HepG2 (cell line): Measurements from ENCODE around the gene EPS8L1. TPM values are rescaled to one million over a fixed set of nuclear protein-coding genes. Genes with fewer than 3 reads are reported as not detected.

Experiments used
- ATAC-seq: fragments of 200-7000 bp; cut with Tn5 transposase; 3 replicates; pipeline ENCODE4 v1.9.1; 2020; ENCODE audit warnings: mild to moderate bottlenecking, moderate library complexity
- BruUV-seq: library from RNA; stranded (reverse); fragments of 400-500 nt; replicated peaks from 2 replicates; lab custom pipeline; 2021; lab: Mats Ljungman, UMichigan
- CTCF ChIA-PET: fragments of 300-600 bp; formaldehyde crosslinking; extraction: SDS; loops from one replicate; lab custom pipeline; 2021; ENCODE audit warnings: low total read pairs, inconsistent platforms, low intra/inter-chr PET ratio; lab: Yijun Ruan, JAX
- POLR2A ChIA-PET: fragments of 350-600 bp; sonication (Branson Sonifier 250); formaldehyde crosslinking; loops from one replicate; lab custom pipeline; 2020; ENCODE audit warnings: antibody characterized with exemption, inconsistent platforms; lab: Yijun Ruan, JAX
- DNase-seq: peaks from one replicate; pipeline ENCODE4 v3.0.0-alpha.2; 2015; ENCODE audit warnings: low spot score
- FAIRE-seq: peaks from 3 replicates; lab custom pipeline; 2011; peaks lifted over from hg19 to GRCh38; lab: Jason Lieb, UNC
- H2AFZ ChIP-seq: one replicate; pipeline ENCODE4 v1.6.1; 2011; ENCODE audit warnings: low read length, inconsistent platforms
- H3K27ac ChIP-seq: fragments of 300-600 bp; 3 replicates; pipeline ENCODE4 v1.8.0; 2011; ENCODE audit warnings: mixed run types, mild to moderate bottlenecking, mixed read lengths, low read length, inconsistent platforms; ENCODE audit not compliant: insufficient read depth; ENCODE audit errors: extremely low read length
- H3K27me3 ChIP-seq, 2 experiments: fragments of 200-600 bp in 1 of 2; 2 replicates in 1 of 2; 3 replicates in 1 of 2; pipeline versions ENCODE4 v1.6.0 to v1.8.0; 2011; ENCODE audit warnings: low read length in 2 of 2, mild to moderate bottlenecking in 2 of 2, moderate library complexity in 2 of 2, inconsistent platforms in 1 of 2; ENCODE audit not compliant: insufficient read depth in 2 of 2, control insufficient read depth in 1 of 2
- H3K36me3 ChIP-seq, 2 experiments: fragments of 200-600 bp in 1 of 2; replicated peaks in 1 of 2; 2 replicates in 1 of 2; 3 replicates in 1 of 2; pipeline versions ENCODE4 v1.5.1 to v1.8.0; 2011; ENCODE audit warnings: low read length in 2 of 2, inconsistent platforms in 1 of 2; ENCODE audit not compliant: insufficient read depth in 2 of 2, control insufficient read depth in 1 of 2
- H3K4me1 ChIP-seq: 2 replicates; pipeline ENCODE4 v1.5.1; 2012; ENCODE audit warnings: low read length, inconsistent platforms; ENCODE audit not compliant: insufficient read depth
- H3K4me2 ChIP-seq: 2 replicates; pipeline ENCODE4 v1.6.0; 2011; ENCODE audit warnings: low read depth, low read length, inconsistent platforms
- H3K4me3 ChIP-seq, 3 experiments: fragments of 200-600 bp in 1 of 3; sonication (generic), shearing (Covaris generic) in 1 of 3; replicated peaks in 1 of 3; 2 replicates each; pipeline ENCODE4 v1.5.1; 2011 to 2016; ENCODE audit warnings: low read length in 3 of 3, inconsistent platforms in 2 of 3, low read depth in 2 of 3, mild to moderate bottlenecking in 2 of 3, control low read depth in 1 of 3, mixed read lengths in 1 of 3; ENCODE audit not compliant: insufficient read depth in 1 of 3
- H3K79me2 ChIP-seq: one replicate; pipeline ENCODE4 v1.6.1; 2011; ENCODE audit warnings: low read length, inconsistent platforms; ENCODE audit not compliant: insufficient read depth
- H3K9ac ChIP-seq: 2 replicates; pipeline ENCODE4 v1.6.0; 2011; ENCODE audit warnings: mild to moderate bottlenecking, low read depth, low read length, inconsistent platforms; ENCODE audit not compliant: insufficient read depth
- H3K9me3 ChIP-seq: 2 replicates; pipeline ENCODE4 v1.5.1; 2012; ENCODE audit warnings: mild to moderate bottlenecking, low read length
- H4K20me1 ChIP-seq: 2 replicates; pipeline ENCODE4 v1.6.0; 2011; ENCODE audit warnings: inconsistent platforms, mild to moderate bottlenecking, low read length, moderate library complexity; ENCODE audit not compliant: insufficient read depth
- CBX2 ChIP-seq, 2 experiments: fragments of 200-600 bp in 1 of 2; sonication (generic); formaldehyde crosslinking in 1 of 2; IDR thresholded peaks; 2 replicates each; pipeline versions ENCODE4 v1.7.0 to v1.8.1; 2018 to 2022; ENCODE audit warnings: low read depth in 2 of 2, low read length in 1 of 2, mild to moderate bottlenecking in 1 of 2, missing genetic modification reagents in 1 of 2
- CC2D1A ChIP-seq: sonication (generic); formaldehyde crosslinking; IDR thresholded peaks from 2 replicates; pipeline ENCODE4 v1.8.1; 2023; ENCODE audit warnings: mild to moderate bottlenecking, missing genetic modification reagents
- SKIL ChIP-seq: sonication (generic); formaldehyde crosslinking; IDR thresholded peaks from 2 replicates; pipeline ENCODE4 v1.8.0; 2022; ENCODE audit warnings: missing genetic modification reagents, mild to moderate bottlenecking, moderate library complexity, borderline replicate concordance
- ZNF549 ChIP-seq: sonication (generic); formaldehyde crosslinking; IDR thresholded peaks from 2 replicates; pipeline ENCODE4 v1.5.0; 2020; ENCODE audit warnings: missing genetic modification reagents
- WGBS: methylation state at CpG from one replicate; pipeline ENCODE4 v1.1.6; 2017; ENCODE audit warnings: low lambda C conversion rate; 5-methylcytosine and 5-hydroxymethylcytosine counted together
- in situ Hi-C: cut with HindIII; loops from 2 replicates; pipeline ENCODE4 v1.10.0; 2017; ENCODE audit warnings: low pct_unique_long_range_greater_than_20kb; ENCODE audit not compliant: extremely low pct_ligation_motif_present
- intact Hi-C: fragments of 100-400 bp; cut with micrococcal nuclease; formaldehyde crosslinking; loops from one replicate; pipeline ENCODE4 v1.10.0; 2022; ENCODE audit not compliant: unreplicated experiment
- polyA plus RNA-seq, 8 experiments: library from polyadenylated mRNA; depleted of rRNA in 3 of 8; stranded (reverse) in 7 of 8; unstranded in 1 of 8; fragments of >200 nt; fragmentation: Illumina TruSeq in 4 of 8; extraction: Trizol in 4 of 8; gene quantifications; 2 replicates each; pipeline versions ENCODE4 v1.2.1 to v1.2.3, GENCODE V29; 2011 to 2016; ENCODE audit warnings: low read depth in 4 of 8, missing spikeins in 1 of 8, mixed read lengths in 1 of 8; ENCODE audit not compliant: insufficient read depth in 1 of 8
- total RNA-seq, 5 experiments: library from RNA; depleted of rRNA; stranded (reverse); fragments of >200 nt; fragmentation: Illumina TruSeq; extraction: Trizol; gene quantifications; 2 replicates each; pipeline ENCODE4 v1.2.3, GENCODE V29; 2016; ENCODE audit warnings: low read depth in 1 of 5

The EPS8L1 gene
- total and polyA plus RNA-seq, 2 of the 13 experiments (the other 11 are each of a cell fraction or from before 2014, with no cell fraction given) = 3.0 to 6.3 TPM

- Histone ChIP-seq H3K9me3 (no peaks in the 10 kb centered on the region), H3K9ac (no peak overlapping the region), H3K4me1 (no peaks in the 10 kb centered on the region), H3K4me2 (no peak overlapping the region), H3K27me3 (no peaks in the 10 kb centered on the region), H2AFZ (no peak overlapping the region), H4K20me1 (peaks cover 6% of the 10 kb centered on the region; the same call in 1 of the 2 replicates), H3K79me2 (no peaks in the 10 kb centered on the region), H3K4me3 (no peak overlapping the region), H3K36me3 (peaks cover 3 to 15% of the 10 kb centered on the region in 2 experiments; a peak in 4 of 5 replicates), H3K27ac (no peak overlapping the region)
- in situ Hi-C loops (no loop called here), intact Hi-C loops (no loop called here)
- ChIA-PET POLR2A (no interaction called here), CTCF (no interaction called here)
- TF ChIP-seq CBX2 (IDR thresholded peaks at IDR 0.05; ENCODE audit: low read depth, low read length) (no peak), CBX2 (CRISPR knock-in tag; IDR thresholded peaks at IDR 0.05; ENCODE audit: low read depth) (no peak), SKIL (CRISPR knock-in tag) (no peak), ZNF549 (CRISPR knock-in tag) (no peak), CC2D1A (CRISPR knock-in tag) (no peak)
- FAIRE-seq (no peak), DNase-seq (no peak), ATAC-seq (no peak)
- no TSS peak for BruUV-seq
- WGBS = 96% methylated on average over 27 of the region's 49 CpGs
These were observed 17.0 kb downstream of the EPS8L1 start for GRCh38 chr19:55092423-55093318.
